Measurements from ENCODE around the gene PDGFC.

- TF ChIP-seq CTCF (IDR thresholded peaks at IDR 0.05) (no peak), EP300 (IDR thresholded peaks at IDR 0.05) (no peak)
Observed at GRCh38 chr4:156934259-156934635, 37.4 kb downstream of the PDGFC start.
